Hepatocyte (in vitro differentiated cells): ENCODE data around the gene CHST10. TPM values are rescaled to one million over a fixed set of nuclear protein-coding genes. Genes with fewer than 3 reads are reported as not detected.

Experiments used
- DNase-seq: peaks from one replicate; pipeline ENCODE4 v3.0.0-alpha.2; 2016; ENCODE audit warnings: low spot score
- H2AFZ ChIP-seq: fragments of 200-600 bp; sonication (generic); 2 replicates; pipeline ENCODE4 v1.6.0; 2016; ENCODE audit warnings: antibody characterized with exemption, mild to moderate bottlenecking
- H3K27ac ChIP-seq: fragments of 200-600 bp; sonication (generic); 2 replicates; pipeline ENCODE4 v1.5.1; 2016; ENCODE audit warnings: mild to moderate bottlenecking
- H3K27me3 ChIP-seq: fragments of 200-600 bp; sonication (generic); 2 replicates; pipeline ENCODE4 v1.6.1; 2016
- H3K36me3 ChIP-seq: fragments of 200-600 bp; sonication (generic); replicated peaks from 2 replicates; pipeline ENCODE4 v1.5.1; 2016; ENCODE audit warnings: low read depth; ENCODE audit not compliant: insufficient read depth
- H3K4me1 ChIP-seq: fragments of 200-600 bp; sonication (generic); 2 replicates; pipeline ENCODE4 v1.5.1; 2016; ENCODE audit warnings: mild to moderate bottlenecking, moderate library complexity; ENCODE audit not compliant: insufficient read depth
- H3K4me2 ChIP-seq: fragments of 200-600 bp; sonication (generic); 2 replicates; pipeline ENCODE4 v1.6.0; 2016
- H3K4me3 ChIP-seq: fragments of 200-600 bp; sonication (generic); 2 replicates; pipeline ENCODE4 v1.5.1; 2016; ENCODE audit warnings: mild to moderate bottlenecking
- H3K79me2 ChIP-seq: fragments of 200-600 bp; sonication (generic); 2 replicates; pipeline ENCODE4 v1.6.0; 2017; ENCODE audit warnings: mild to moderate bottlenecking
- H3K9me2 ChIP-seq: fragments of 200-600 bp; sonication (generic); replicated peaks from 2 replicates; pipeline ENCODE4 v1.6.0; 2017; ENCODE audit warnings: mild to moderate bottlenecking; ENCODE audit not compliant: insufficient read depth
- H3K9me3 ChIP-seq: fragments of 200-600 bp; sonication (generic); 2 replicates; pipeline ENCODE4 v1.5.1; 2016; ENCODE audit warnings: low read depth, mild to moderate bottlenecking
- H4K20me1 ChIP-seq: fragments of 200-600 bp; sonication (generic); 2 replicates; pipeline ENCODE4 v1.6.0; 2016; ENCODE audit warnings: mild to moderate bottlenecking; ENCODE audit not compliant: insufficient read depth, poor library complexity, severe bottlenecking
- CTCF ChIP-seq: fragments of 200-600 bp; sonication (generic); IDR thresholded peaks from 2 replicates; pipeline ENCODE4 v1.5.1; 2016; ENCODE audit warnings: antibody characterized with exemption, mild to moderate bottlenecking; ENCODE audit not compliant: poor library complexity
- EZH2 ChIP-seq: fragments of 200-600 bp; sonication (generic); IDR thresholded peaks from 2 replicates; pipeline ENCODE4 v1.6.1; 2016; ENCODE audit warnings: antibody characterized with exemption, mild to moderate bottlenecking, borderline replicate concordance
- EZH2phosphoT487 ChIP-seq: fragments of 200-600 bp; sonication (generic); IDR thresholded peaks from one replicate; pipeline ENCODE4 v1.6.1; 2018; ENCODE audit warnings: antibody characterized with exemption, mild to moderate bottlenecking, low read depth, moderate library complexity; ENCODE audit not compliant: unreplicated experiment, severe bottlenecking
- WGBS: methylation state at CpG from one replicate; pipeline ENCODE4 v1.1.6; 2016; ENCODE audit warnings: low lambda C conversion rate; ENCODE audit errors: missing lambda C conversion rate; 5-methylcytosine and 5-hydroxymethylcytosine counted together
- polyA plus RNA-seq: library from polyadenylated mRNA; unstranded; fragments of >200 nt; fragmentation: Nextera tagmentation; extraction: Ambion mirVana; gene quantifications from 2 replicates; pipeline ENCODE4 v1.2.1, GENCODE V29; 2016
- total RNA-seq: library from RNA; depleted of rRNA; stranded (reverse); fragments of >200 nt; gene quantifications from 2 replicates; pipeline ENCODE4 v1.2.3, GENCODE V29; 2014

Gene CHST10
- total and polyA plus RNA-seq, 2 experiments from 2014 or later, result 8.0 to 15.3 TPM

DNA sequence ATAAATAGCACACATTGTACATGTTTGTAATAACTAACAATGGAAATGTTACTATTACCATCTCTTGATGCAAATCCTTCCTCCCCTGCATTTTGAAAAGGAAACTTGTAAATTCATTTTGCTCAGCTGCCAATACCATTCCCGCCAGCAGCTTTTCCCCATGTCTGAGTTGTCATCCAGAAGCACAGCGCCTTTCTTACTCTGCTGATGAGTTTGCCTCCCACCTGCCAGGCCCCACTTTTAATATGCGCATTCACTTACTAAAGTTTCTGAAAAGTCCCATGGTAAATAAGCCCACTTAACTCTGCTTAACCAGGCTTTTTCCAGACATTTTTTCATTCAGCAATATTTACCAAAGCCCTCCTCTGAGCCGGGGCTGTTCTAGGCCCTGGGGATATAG is 3.9 kb downstream of the CHST10 start:
- Histone ChIP-seq H3K9me3 (no peaks in the 10 kb centered on the region), H4K20me1 (no peaks in the 10 kb centered on the region), H3K4me2 (no peak overlapping the region), H3K27me3 (no peaks in the 10 kb centered on the region), H3K36me3 (no peaks in the 10 kb centered on the region), H3K27ac (no peak overlapping the region), H3K79me2 (peaks cover 20% of the 10 kb centered on the region), H3K9me2 (no peaks in the 10 kb centered on the region), H3K4me1 (peaks cover 4% of the 10 kb centered on the region), H3K4me3 (no peak overlapping the region), H2AFZ (no peak overlapping the region)
- DNase-seq, result no peak
- WGBS, result 86% methylated on average over 4 of the region's 4 CpGs
- TF ChIP-seq EZH2phosphoT487 (no peak), CTCF (no peak), EZH2 (no peak)

DNA sequence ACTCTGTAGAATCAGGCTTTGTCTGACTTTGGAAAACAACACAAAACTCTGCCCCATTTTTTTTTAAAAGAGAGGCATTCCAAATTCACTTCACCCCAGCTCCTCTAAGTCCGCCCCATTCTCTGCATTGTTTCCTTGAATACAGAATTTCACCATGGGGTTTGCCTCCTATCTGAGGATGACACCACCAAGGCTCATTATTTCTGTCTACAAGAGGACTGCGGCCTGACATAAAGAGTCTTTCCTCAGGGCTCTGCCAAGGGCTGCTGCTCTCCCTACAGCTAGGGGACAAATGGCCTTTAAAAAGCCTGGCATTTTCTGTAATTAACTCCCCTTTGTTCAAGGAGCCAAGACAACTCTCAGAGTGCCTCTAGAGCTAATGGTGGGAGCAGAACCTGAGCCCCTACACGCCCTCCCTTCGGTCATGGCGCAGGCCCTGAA is 4.6 kb downstream of the CHST10 start:
- Histone ChIP-seq H2AFZ (no peak overlapping the region), H3K9me3 (no peaks in the 10 kb centered on the region), H3K27me3 (no peaks in the 10 kb centered on the region), H3K4me2 (no peak overlapping the region), H3K9me2 (no peaks in the 10 kb centered on the region), H3K36me3 (no peaks in the 10 kb centered on the region), H3K27ac (no peak overlapping the region), H3K4me1 (peaks cover 4% of the 10 kb centered on the region), H4K20me1 (no peaks in the 10 kb centered on the region), H3K4me3 (no peak overlapping the region), H3K79me2 (peaks cover 20% of the 10 kb centered on the region)
- 96% methylated on average over 5 of the region's 5 CpGs for WGBS
- no peak for TF ChIP-seq EZH2phosphoT487
- no peak for TF ChIP-seq CTCF
- TF ChIP-seq EZH2, result no peak
- DNase-seq, result no peak

- Histone ChIP-seq H2AFZ (no peak overlapping the region), H3K79me2 (peaks cover 20% of the 10 kb centered on the region), H3K9me2 (no peaks in the 10 kb centered on the region), H4K20me1 (no peaks in the 10 kb centered on the region), H3K9me3 (no peaks in the 10 kb centered on the region), H3K4me3 (no peak overlapping the region), H3K4me1 (peaks cover 4% of the 10 kb centered on the region), H3K4me2 (no peak overlapping the region), H3K27ac (no peak overlapping the region), H3K27me3 (no peaks in the 10 kb centered on the region), H3K36me3 (no peaks in the 10 kb centered on the region)
- 89% methylated on average over 4 of the region's 4 CpGs for WGBS
- TF ChIP-seq EZH2 (no peak), EZH2phosphoT487 (no peak), CTCF (no peak)
- DNase-seq, result no peak
These were observed 5.0 kb downstream of the CHST10 start for GRCh38 chr2:100412466-100412865.

- TF ChIP-seq EZH2 (no peak), CTCF (no peak), EZH2phosphoT487 (no peak)
- Histone ChIP-seq H3K4me2 (no peak overlapping the region), H3K9me3 (no peaks in the 10 kb centered on the region)
These were observed 5.6 kb downstream of the CHST10 start for GRCh38 chr2:100411841-100412292.

More at GRCh38 chr2:100411841-100412292, 5.6 kb downstream of the CHST10 start:
- no peak overlapping the region for H2AFZ ChIP-seq
- no peak overlapping the region for H3K4me3 ChIP-seq
- no peaks in the 10 kb centered on the region for H3K27me3 ChIP-seq
- H3K9me2 ChIP-seq, result no peaks in the 10 kb centered on the region
- H3K27ac ChIP-seq, result no peak overlapping the region
- peaks cover 20% of the 10 kb centered on the region for H3K79me2 ChIP-seq
- H3K36me3 ChIP-seq, result no peaks in the 10 kb centered on the region
- no peak for DNase-seq
- H3K4me1 ChIP-seq, result peaks cover 4% of the 10 kb centered on the region
- 93% methylated on average over 5 of the region's 5 CpGs for WGBS
- no peaks in the 10 kb centered on the region for H4K20me1 ChIP-seq
